Ovary (tissue), 9 donors: ENCODE measurements around the gene SHISA9. TPM values are rescaled to one million over a fixed set of nuclear protein-coding genes. Genes with fewer than 3 reads are reported as not detected.

ENCODE experiments used
- DNase-seq, 5 donors: peaks; one replicate each; pipeline ENCODE4 v3.0.0-alpha.2; 2019 to 2020
- H3K27ac ChIP-seq, 2 donors: fragments of 200-600 bp; one replicate each; pipeline versions ENCODE4 v1.5.1 to v1.8.0; 2019 to 2022
- H3K27me3 ChIP-seq: fragments of 200-600 bp; one replicate; pipeline ENCODE4 v1.8.0; 2022
- H3K36me3 ChIP-seq: fragments of 200-600 bp; sonication (generic); one replicate; pipeline ENCODE4 v1.5.1; 2019
- H3K4me1 ChIP-seq: one replicate; pipeline ENCODE4 v1.8.1; 2013; ENCODE audit warnings: mild to moderate bottlenecking, moderate library complexity; ENCODE audit not compliant: insufficient read depth
- H3K4me3 ChIP-seq: fragments of 200-600 bp; sonication (generic); one replicate; pipeline ENCODE4 v1.5.1; 2017
- H3K9me3 ChIP-seq, 2 donors: fragments of 200-600 bp in 1 of 2; sonication (generic) in 1 of 2; one replicate each; pipeline versions ENCODE4 v1.5.1 to v1.8.1; 2013 to 2019; ENCODE audit warnings: mild to moderate bottlenecking in 1 of 2, moderate library complexity in 1 of 2
- EP300 ChIP-seq: sonication (generic); formaldehyde crosslinking; IDR thresholded peaks from one replicate; pipeline ENCODE4 v1.6.1; 2017; ENCODE audit warnings: antibody characterized with exemption
- POLR2A ChIP-seq: fragments of 450-650 bp; IDR thresholded peaks from one replicate; pipeline ENCODE4 v1.6.1; 2017; ENCODE audit warnings: antibody characterized with exemption, mild to moderate bottlenecking, moderate library complexity
- WGBS, 3 donors: extraction: QIAGEN DNeasy Blood & Tissue Kit in 1 of 3; methylation state at CpG; one replicate each; pipeline versions ENCODE4 v1.1.5 to v1.1.7; 2013 to 2017; 5-methylcytosine and 5-hydroxymethylcytosine counted together
- intact Hi-C, 4 donors: fragments of 100-400 bp; cut with DNase I; formaldehyde crosslinking; loops; one replicate each; pipeline versions ENCODE4 v1.11.0 to v1.15.1; 2022 to 2023
- polyA plus RNA-seq, 2 donors: library from polyadenylated mRNA; stranded (reverse); fragments of 200-250 nt in 1 of 2; fragments of 350-450 nt in 1 of 2; fragmentation: Illumina TruSeq in 1 of 2; extraction: RNeasy Lipid Tissue Mini Kit (QIAGEN cat#74804) in 1 of 2; gene quantifications; one replicate each; pipeline ENCODE4 v1.2.3, GENCODE V29; 2013 to 2014
- total RNA-seq, 7 donors: library from RNA; depleted of rRNA in 2 of 7; stranded (reverse); fragments of >200 nt in 2 of 7; fragmentation: NEBNext Ultra II Directional in 3 of 7; extraction: Animal tissue kit (Norgen Biotek cat#: 25700) in 3 of 7; gene quantifications; one replicate each; pipeline versions ENCODE4 v1.1.0 to v1.2.4, GENCODE V29; 2016 to 2023
- TF ChIP-seq, protein P1 (sequence below), 3 donors: fragments of 450-650 bp in 2 of 3; fragments of 200-600 bp in 1 of 3; IDR thresholded peaks; one replicate each; pipeline versions ENCODE4 v1.5.1 to v1.8.0; 2016 to 2022; ENCODE audit warnings: antibody characterized with exemption in 3 of 3, mild to moderate bottlenecking in 1 of 3
- donor health status: DM: no; HTN: no; CAD: no; lungs with moderate emphysema.
- donor health status: DM: no; HTN: no; CAD: no.
- donor health status: Bipolar disorder and iron deficiency.
- donor health status: DM: yes; HTN: yes; CAD: no.
- donor health status: DM: no; HTN: no; CAD: no.
- donor health status: DM: yes; HTN: yes; CAD: no.

Gene SHISA9
- total and polyA plus RNA-seq, 9 donors, result 0.03 to 0.47 (median 0.12) TPM; not detected in 3

DNA sequence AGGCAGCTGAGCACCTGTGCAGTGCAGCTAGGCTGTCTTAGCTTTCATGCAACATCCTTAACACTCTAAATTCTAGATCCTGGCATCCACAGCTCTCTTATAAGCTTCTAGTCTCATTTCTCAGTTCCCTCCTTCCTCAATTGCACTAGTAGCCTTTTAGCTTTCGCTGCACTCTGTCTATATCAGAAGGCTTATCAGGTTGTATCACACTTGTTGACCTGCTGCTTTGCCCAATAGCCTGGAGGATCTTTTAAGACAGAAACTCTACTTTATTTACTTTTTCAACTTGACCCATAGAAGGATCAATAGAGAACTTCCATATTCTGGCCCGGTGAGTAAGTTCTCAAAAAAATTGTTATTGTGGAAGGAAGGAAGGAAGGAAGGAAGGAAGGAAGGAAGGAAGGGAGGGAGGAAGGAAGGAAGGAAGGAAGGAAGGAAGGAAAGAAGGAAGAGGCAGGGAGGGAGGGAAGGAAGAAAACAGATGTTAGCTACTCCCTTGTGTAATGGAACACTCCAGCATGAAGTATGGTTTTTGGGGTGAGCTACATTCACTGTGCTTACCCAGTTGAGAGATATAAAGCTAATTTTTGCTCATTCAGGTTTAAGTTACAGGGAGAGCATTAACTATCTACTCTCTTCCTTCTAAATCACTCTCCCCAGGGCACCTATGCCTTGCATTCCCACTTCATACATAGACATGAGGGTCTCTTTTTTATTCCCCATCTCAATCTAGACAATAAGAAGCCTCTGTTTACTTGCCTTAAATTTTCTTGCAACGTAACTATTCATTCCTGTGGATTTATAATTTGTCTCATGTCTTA lies 361.1 kb downstream of the SHISA9 start:
- intact Hi-C loops, result no loop called here
- Histone ChIP-seq H3K4me1 (no peaks in the 10 kb centered on the region), H3K9me3 (peaks cover 0 to 4% of the 10 kb centered on the region in 2 donors), H3K27me3 (no peaks in the 10 kb centered on the region), H3K4me3 (no peak overlapping the region), H3K27ac (no peak overlapping the region), H3K36me3 (no peaks in the 10 kb centered on the region)
- 69 to 82% (median 73%) methylated on average over 3 of the region's 3 CpGs for WGBS, 3 donors
- no peak for TF ChIP-seq EP300
- TF ChIP-seq POLR2A, result no peak
- TF ChIP-seq, protein P1, sequence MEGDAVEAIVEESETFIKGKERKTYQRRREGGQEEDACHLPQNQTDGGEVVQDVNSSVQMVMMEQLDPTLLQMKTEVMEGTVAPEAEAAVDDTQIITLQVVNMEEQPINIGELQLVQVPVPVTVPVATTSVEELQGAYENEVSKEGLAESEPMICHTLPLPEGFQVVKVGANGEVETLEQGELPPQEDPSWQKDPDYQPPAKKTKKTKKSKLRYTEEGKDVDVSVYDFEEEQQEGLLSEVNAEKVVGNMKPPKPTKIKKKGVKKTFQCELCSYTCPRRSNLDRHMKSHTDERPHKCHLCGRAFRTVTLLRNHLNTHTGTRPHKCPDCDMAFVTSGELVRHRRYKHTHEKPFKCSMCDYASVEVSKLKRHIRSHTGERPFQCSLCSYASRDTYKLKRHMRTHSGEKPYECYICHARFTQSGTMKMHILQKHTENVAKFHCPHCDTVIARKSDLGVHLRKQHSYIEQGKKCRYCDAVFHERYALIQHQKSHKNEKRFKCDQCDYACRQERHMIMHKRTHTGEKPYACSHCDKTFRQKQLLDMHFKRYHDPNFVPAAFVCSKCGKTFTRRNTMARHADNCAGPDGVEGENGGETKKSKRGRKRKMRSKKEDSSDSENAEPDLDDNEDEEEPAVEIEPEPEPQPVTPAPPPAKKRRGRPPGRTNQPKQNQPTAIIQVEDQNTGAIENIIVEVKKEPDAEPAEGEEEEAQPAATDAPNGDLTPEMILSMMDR (IDR thresholded peaks at IDR 0.05), result no peak
- no peak for DNase-seq

DNA sequence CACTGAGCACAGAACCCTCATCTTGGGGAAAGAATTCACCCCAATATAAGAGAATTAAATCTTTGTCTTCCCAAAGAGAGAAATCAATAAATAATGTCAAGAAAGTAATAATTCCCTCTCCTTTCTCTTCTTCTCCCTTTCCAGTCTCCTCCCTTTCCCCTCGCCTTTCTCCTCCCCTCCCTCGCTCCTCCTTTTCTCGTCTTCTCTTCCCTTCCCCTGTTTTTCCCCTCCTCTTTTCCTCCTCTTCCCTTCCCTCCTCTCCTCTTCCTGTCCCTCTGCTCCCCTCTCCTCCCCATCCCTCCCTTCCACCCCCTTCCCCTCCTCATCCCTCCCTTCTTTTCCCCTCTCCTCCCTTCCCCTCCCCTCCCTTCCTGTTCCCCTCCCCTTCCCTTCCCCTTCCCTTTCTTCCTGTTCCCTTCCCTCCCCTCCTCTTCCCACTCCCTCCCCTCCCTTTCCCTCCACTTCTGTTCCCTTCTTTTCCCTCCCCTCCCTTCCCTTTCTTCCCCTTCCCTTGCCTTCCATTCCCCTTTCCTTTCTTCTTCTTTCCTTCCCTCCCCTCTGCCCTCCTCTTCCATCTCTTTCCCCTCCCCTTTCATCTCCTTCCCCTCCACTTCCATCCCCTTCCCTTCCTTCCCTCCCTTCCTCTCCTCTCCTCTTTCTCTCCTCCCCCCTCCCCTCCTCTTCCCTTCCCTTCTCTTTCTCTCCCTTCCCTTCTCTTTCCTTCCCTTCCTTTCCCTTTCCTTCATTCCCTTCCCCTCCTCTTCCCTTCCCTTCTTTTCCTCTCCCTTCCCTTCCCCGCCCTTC lies 363.6 kb downstream of the SHISA9 start:
- TF ChIP-seq, protein P1 (IDR thresholded peaks at IDR 0.05), result no peak
- TF ChIP-seq EP300, result no peak
- 68 to 79% (median 74%) methylated on average over 4 of the region's 4 CpGs for WGBS, 3 donors
- Histone ChIP-seq H3K4me3 (no peak overlapping the region), H3K27me3 (no peaks in the 10 kb centered on the region), H3K9me3 (no peaks in the 10 kb centered on the region), H3K36me3 (no peaks in the 10 kb centered on the region), H3K4me1 (no peaks in the 10 kb centered on the region), H3K27ac (no peak overlapping the region)
- intact Hi-C loops, result no loop called here
- DNase-seq, result no peak

- no peak overlapping the region for H3K4me3 ChIP-seq
- 91 to 93% (median 92%) methylated on average over 1 of the region's 1 CpG for WGBS, 3 donors
- H3K4me1 ChIP-seq, result no peaks in the 10 kb centered on the region
- H3K27ac ChIP-seq, result no peak overlapping the region
- DNase-seq, result no peak
- no peaks in the 10 kb centered on the region for H3K27me3 ChIP-seq
- intact Hi-C loops, result no loop called here
- H3K36me3 ChIP-seq, result no peaks in the 10 kb centered on the region
- H3K9me3 ChIP-seq, result no peaks in the 10 kb centered on the region
- TF ChIP-seq, protein P1 (IDR thresholded peaks at IDR 0.05), result no peak
- TF ChIP-seq EP300, result no peak
- TF ChIP-seq POLR2A, result no peak
Measured at GRCh38 chr16:13269359-13269758, 368.0 kb downstream of the SHISA9 start.

- no peaks in the 10 kb centered on the region for H3K9me3 ChIP-seq
- no peak for DNase-seq
- no peak overlapping the region for H3K27ac ChIP-seq
- H3K4me3 ChIP-seq, result no peak overlapping the region
- H3K4me1 ChIP-seq, result no peaks in the 10 kb centered on the region
- no peak for TF ChIP-seq POLR2A
- TF ChIP-seq, protein P1 (IDR thresholded peaks at IDR 0.05), result no peak
- no peak for TF ChIP-seq EP300
- intact Hi-C loops, result no loop called here
- no peaks in the 10 kb centered on the region for H3K36me3 ChIP-seq
- no peaks in the 10 kb centered on the region for H3K27me3 ChIP-seq
- 64 to 71% (median 68%) methylated on average over 5 of the region's 5 CpGs for WGBS, 3 donors
Measured at GRCh38 chr16:13269905-13270528, 368.6 kb downstream of the SHISA9 start.
